Activated B cell treated with CpG ODN at 0.5 μM for 24 hours (primary cell): ENCODE data around the gene LIPK. TPM values are rescaled to one million over a fixed set of nuclear protein-coding genes. Genes with fewer than 3 reads are reported as not detected.

Experiments
- ATAC-seq: fragments of 200-7000 bp; cut with Tn5 transposase; one replicate; pipeline ENCODE4 v1.10.0; 2021; ENCODE audit warnings: low read depth, mild to moderate bottlenecking, moderate library complexity
- CTCF ChIA-PET: fragments of 350-600 bp; sonication (Branson Sonifier 250); formaldehyde crosslinking; loops from one replicate; lab custom pipeline; 2021; ENCODE audit warnings: antibody characterized with exemption; lab: Charles Lee
- POLR2A ChIA-PET: fragments of 350-600 bp; sonication (Branson Sonifier 250); formaldehyde crosslinking; loops from one replicate; lab custom pipeline; 2021; ENCODE audit warnings: antibody characterized with exemption; lab: Charles Lee
- DNase-seq: peaks from one replicate; pipeline ENCODE4 v3.0.0; 2022
- H3K27ac Mint-ChIP-seq: one replicate; pipeline ENCODE4 v1.8.0; 2020; ENCODE audit warnings: mixed read lengths
- H3K27me3 Mint-ChIP-seq: one replicate; pipeline ENCODE4 v1.8.0; 2021; ENCODE audit warnings: mixed read lengths
- H3K36me3 Mint-ChIP-seq: one replicate; pipeline ENCODE4 v1.8.0; 2021; ENCODE audit warnings: low read depth, mixed read lengths
- H3K4me1 Mint-ChIP-seq: one replicate; pipeline ENCODE4 v1.8.0; 2021; ENCODE audit warnings: mixed read lengths
- H3K4me3 Mint-ChIP-seq: one replicate; pipeline ENCODE4 v1.8.0; 2020; ENCODE audit warnings: mild to moderate bottlenecking, mixed read lengths
- H3K9me3 Mint-ChIP-seq: one replicate; pipeline ENCODE4 v1.8.0; 2020; ENCODE audit warnings: mixed read lengths
- intact Hi-C: fragments of 100-400 bp; cut with micrococcal nuclease; formaldehyde crosslinking; loops from one replicate; pipeline ENCODE4 v1.15.1; 2024
- total RNA-seq: library from RNA; stranded (reverse); gene quantifications from 2 replicates; pipeline ENCODE4 v1.2.3, GENCODE V29; 2022
- TF ChIP-seq, protein P1 (sequence below): fragments of 200-600 bp; IDR thresholded peaks from one replicate; pipeline ENCODE4 v1.8.0; 2022; ENCODE audit warnings: antibody characterized with exemption, mild to moderate bottlenecking

LIPK gene
- total RNA-seq, 1 donor from 2014 or later: not detected

- DNase-seq (no peak), ATAC-seq (no peak)
- ChIA-PET POLR2A (no interaction called here), CTCF (no interaction called here)
- intact Hi-C loops: no loop called here
- Mint-ChIP-seq H3K4me1 (no peaks in the 10 kb centered on the region), H3K4me3 (no peak overlapping the region), H3K36me3 (no peaks in the 10 kb centered on the region), H3K27ac (no peak overlapping the region), H3K9me3 (no peaks in the 10 kb centered on the region), H3K27me3 (peaks cover 2% of the 10 kb centered on the region)
- TF ChIP-seq, protein P1, sequence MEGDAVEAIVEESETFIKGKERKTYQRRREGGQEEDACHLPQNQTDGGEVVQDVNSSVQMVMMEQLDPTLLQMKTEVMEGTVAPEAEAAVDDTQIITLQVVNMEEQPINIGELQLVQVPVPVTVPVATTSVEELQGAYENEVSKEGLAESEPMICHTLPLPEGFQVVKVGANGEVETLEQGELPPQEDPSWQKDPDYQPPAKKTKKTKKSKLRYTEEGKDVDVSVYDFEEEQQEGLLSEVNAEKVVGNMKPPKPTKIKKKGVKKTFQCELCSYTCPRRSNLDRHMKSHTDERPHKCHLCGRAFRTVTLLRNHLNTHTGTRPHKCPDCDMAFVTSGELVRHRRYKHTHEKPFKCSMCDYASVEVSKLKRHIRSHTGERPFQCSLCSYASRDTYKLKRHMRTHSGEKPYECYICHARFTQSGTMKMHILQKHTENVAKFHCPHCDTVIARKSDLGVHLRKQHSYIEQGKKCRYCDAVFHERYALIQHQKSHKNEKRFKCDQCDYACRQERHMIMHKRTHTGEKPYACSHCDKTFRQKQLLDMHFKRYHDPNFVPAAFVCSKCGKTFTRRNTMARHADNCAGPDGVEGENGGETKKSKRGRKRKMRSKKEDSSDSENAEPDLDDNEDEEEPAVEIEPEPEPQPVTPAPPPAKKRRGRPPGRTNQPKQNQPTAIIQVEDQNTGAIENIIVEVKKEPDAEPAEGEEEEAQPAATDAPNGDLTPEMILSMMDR: no peak
Observed at GRCh38 chr10:88754287-88754686, 48.2 kb downstream of the LIPK start.

DNA sequence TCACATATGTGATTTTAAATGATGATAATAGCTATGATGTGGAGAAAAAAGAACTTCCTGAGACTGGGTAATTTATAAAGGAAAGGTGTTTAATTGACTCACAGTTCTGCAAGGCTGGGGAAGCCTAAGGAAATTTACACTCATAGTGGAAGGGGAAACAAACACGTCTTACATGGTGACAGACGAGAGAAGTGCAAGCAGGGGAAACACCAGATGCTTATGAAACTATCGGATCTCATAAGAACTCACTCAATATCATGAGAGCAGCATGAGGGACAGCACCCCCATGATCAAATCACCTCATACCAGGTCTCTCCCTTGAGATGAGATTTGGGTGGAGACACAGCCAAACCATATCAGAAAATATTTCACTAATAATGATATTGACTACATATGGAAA lies 49.7 kb downstream of the LIPK start:
- Mint-ChIP-seq H3K9me3 (no peaks in the 10 kb centered on the region), H3K27ac (no peak overlapping the region), H3K4me3 (no peak overlapping the region), H3K27me3 (peaks cover 2% of the 10 kb centered on the region), H3K36me3 (no peaks in the 10 kb centered on the region), H3K4me1 (peaks cover 6% of the 10 kb centered on the region)
- no peak for DNase-seq
- CTCF ChIA-PET: no interaction called here
- ATAC-seq: no peak
- TF ChIP-seq, protein P1: no peak
- POLR2A ChIA-PET: no interaction called here
- intact Hi-C loops: no loop called here

DNA sequence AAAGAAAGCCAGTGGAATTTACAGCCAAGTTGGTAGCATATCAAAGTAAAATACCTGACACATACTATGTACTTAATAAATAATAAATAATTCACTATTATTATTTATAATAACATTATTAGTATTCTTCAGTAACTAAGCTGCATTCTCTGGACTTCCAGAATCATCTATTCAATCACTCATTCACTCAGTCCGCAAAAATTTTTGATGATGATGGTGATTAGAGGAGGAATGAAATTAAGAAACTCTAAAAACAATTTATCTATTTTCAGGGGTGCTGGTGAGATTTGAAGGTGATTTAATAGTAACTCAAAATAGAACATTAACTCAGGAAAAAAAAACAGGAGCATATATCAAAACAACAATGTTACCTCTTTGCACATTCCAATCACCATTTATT lies 50.6 kb downstream of the LIPK start:
- Mint-ChIP-seq H3K27me3 (peaks cover 2% of the 10 kb centered on the region), H3K4me3 (no peak overlapping the region), H3K9me3 (no peaks in the 10 kb centered on the region), H3K36me3 (no peaks in the 10 kb centered on the region), H3K27ac (no peak overlapping the region), H3K4me1 (peaks cover 6% of the 10 kb centered on the region)
- ChIA-PET POLR2A (no interaction called here), CTCF (no interaction called here)
- ATAC-seq: no peak
- intact Hi-C loops: no loop called here
- DNase-seq: no peak
- TF ChIP-seq, protein P1: no peak

DNA sequence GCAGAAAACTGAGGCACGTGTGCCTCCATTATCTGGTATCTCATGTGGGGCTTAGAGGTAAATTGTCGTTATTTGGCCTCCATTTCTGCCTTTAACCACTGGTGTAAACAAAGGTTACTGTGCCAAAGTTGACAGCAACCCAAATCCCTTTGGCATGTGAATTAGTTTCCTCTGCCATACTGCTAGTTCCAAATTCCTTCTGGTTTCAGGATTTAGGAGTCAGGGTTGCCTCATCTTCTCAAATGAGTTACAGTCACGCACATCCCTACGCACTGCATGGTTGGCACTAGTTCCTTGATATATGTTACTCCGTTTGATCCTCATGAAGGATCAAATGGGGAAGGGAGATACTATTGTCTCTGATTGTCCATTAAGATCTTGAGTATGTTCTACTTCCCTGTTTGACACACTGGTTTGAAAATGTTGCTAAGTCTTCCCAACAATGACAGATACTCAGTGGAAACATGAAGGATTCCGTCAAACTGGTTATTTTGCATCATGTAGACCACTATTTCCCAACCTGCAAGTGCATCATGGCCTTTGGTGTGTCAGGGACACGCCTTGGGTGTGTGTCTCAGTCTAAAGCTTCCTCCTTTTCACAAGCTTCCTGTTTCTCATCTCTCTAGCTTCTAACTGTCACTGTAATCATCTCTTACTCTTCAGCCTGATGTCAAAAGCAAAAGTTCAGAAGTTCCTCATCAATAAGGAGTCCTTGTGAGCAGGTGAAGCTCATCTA lies 53.5 kb downstream of the LIPK start, which contains the start of gene LIPN:
Gene LIPN, plus strand, starts transcription at position 655 of the 736 bp plus-strand sequence. CDS start 1,386 bp downstream, outside the sequence.
- H3K4me1 Mint-ChIP-seq: peaks cover 6% of the 10 kb centered on the region
- H3K9me3 Mint-ChIP-seq: no peaks in the 10 kb centered on the region
- peaks cover 2% of the 10 kb centered on the region for H3K27me3 Mint-ChIP-seq
- no peak within 1 kb of the TSS for H3K4me3 Mint-ChIP-seq
- peaks cover 2% of the 10 kb centered on the region for H3K36me3 Mint-ChIP-seq
- ATAC-seq: peak; percentile 61
- no peak for DNase-seq
- peak within 1 kb of the TSS; percentile 32 for H3K27ac Mint-ChIP-seq
- CTCF ChIA-PET: interaction anchor here (0.9 kb wide), 1 partner anchor 177 kb away, joined by 3 read pairs; the partner anchor contains the start of gene RNLS
- intact Hi-C loops: no loop called here
- POLR2A ChIA-PET: no interaction called here
- TF ChIP-seq, protein P1: no peak

DNA sequence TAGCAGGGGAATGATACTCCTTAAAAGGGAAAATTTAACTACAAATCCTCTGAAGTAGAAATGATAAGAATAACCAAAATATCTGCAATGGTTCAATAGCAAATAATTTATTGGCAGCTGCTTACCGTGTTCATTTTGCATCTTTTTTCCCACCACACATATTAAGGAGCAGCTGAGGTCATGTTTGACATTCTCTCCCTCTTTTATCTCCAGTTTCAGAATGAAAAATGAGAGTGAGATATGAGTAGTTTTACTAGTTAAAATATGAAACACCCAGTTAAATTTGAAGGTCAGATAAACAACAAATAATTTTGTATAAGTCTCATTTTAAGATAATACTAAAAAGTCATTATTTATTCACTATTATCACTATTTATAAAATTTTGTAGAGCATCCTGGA lies 56.9 kb downstream of the LIPK start:
- intact Hi-C loops: no loop called here
- CTCF ChIA-PET: no interaction called here
- no peaks in the 10 kb centered on the region for H3K9me3 Mint-ChIP-seq
- DNase-seq: no peak
- no peak overlapping the region for H3K4me3 Mint-ChIP-seq
- POLR2A ChIA-PET: no interaction called here
- ATAC-seq: no peak
- H3K27me3 Mint-ChIP-seq: no peaks in the 10 kb centered on the region
- TF ChIP-seq, protein P1: no peak
- H3K27ac Mint-ChIP-seq: no peak overlapping the region
- peaks cover 2% of the 10 kb centered on the region for H3K36me3 Mint-ChIP-seq
- H3K4me1 Mint-ChIP-seq: peaks cover 6% of the 10 kb centered on the region
